PC-3 (cell line): ENCODE data around the gene ESYT1. TPM values are rescaled to one million over a fixed set of nuclear protein-coding genes. Genes with fewer than 3 reads are reported as not detected.

Experiments used
- ATAC-seq: fragments of 200-7000 bp; cut with Tn5 transposase; 2 replicates; pipeline ENCODE4 v1.9.1; 2020; ENCODE audit warnings: mild to moderate bottlenecking, moderate library complexity
- BruUV-seq: library from RNA; stranded (reverse); fragments of 400-500 nt; replicated peaks from 2 replicates; lab custom pipeline; 2021; lab: Mats Ljungman, UMichigan
- CTCF ChIA-PET: fragments of 300-600 bp; sonication (Branson Sonifier 250); formaldehyde crosslinking; loops from one replicate; lab custom pipeline; 2022; ENCODE audit warnings: antibody characterized with exemption; lab: Charles Lee
- POLR2A ChIA-PET: fragments of 300-600 bp; sonication (Branson Sonifier 250); formaldehyde crosslinking; loops from one replicate; lab custom pipeline; 2022; ENCODE audit warnings: antibody characterized with exemption; ENCODE audit not compliant: unreplicated experiment; lab: Charles Lee
- DNase-seq: peaks from one replicate; pipeline ENCODE4 v3.0.0-alpha.2; 2015
- H2AFZ ChIP-seq: fragments of 300-600 bp; sonication (generic); 2 replicates; pipeline ENCODE4 v1.6.0; 2016; ENCODE audit warnings: antibody characterized with exemption, low read length
- H3F3A ChIP-seq: fragments of 300-600 bp; sonication (generic); one replicate; pipeline ENCODE4 v1.6.0; 2017; ENCODE audit warnings: antibody characterized with exemption, low read length, control low read depth, mild to moderate bottlenecking; ENCODE audit not compliant: unreplicated experiment
- H3K27ac ChIP-seq: fragments of 300-600 bp; sonication (generic); 2 replicates; pipeline ENCODE4 v1.5.1; 2016; ENCODE audit warnings: mild to moderate bottlenecking, low read length
- H3K27me3 ChIP-seq: fragments of 300-600 bp; sonication (generic); 2 replicates; pipeline ENCODE4 v1.6.1; 2016; ENCODE audit warnings: low read length, mixed read lengths
- H3K36me3 ChIP-seq: fragments of 300-600 bp; sonication (generic); 2 replicates; pipeline ENCODE4 v1.6.1; 2016; ENCODE audit warnings: low read depth, mixed run types, low read length, mixed read lengths
- H3K4me1 ChIP-seq: fragments of 300-600 bp; sonication (generic); 2 replicates; pipeline ENCODE4 v1.5.1; 2016; ENCODE audit warnings: low read length; ENCODE audit not compliant: insufficient read depth
- H3K4me2 ChIP-seq: fragments of 300-600 bp; sonication (generic); 2 replicates; pipeline ENCODE4 v1.6.0; 2016; ENCODE audit warnings: low read length
- H3K4me3 ChIP-seq: fragments of 300-600 bp; sonication (generic); 2 replicates; pipeline ENCODE4 v1.5.1; 2016; ENCODE audit warnings: mild to moderate bottlenecking, low read length, mixed read lengths
- H3K79me2 ChIP-seq: fragments of 300-600 bp; sonication (generic); 2 replicates; pipeline ENCODE4 v1.6.1; 2017; ENCODE audit warnings: low read length, mixed read lengths
- H3K9ac ChIP-seq: fragments of 300-600 bp; sonication (generic); 2 replicates; pipeline ENCODE4 v1.6.0; 2016; ENCODE audit warnings: mild to moderate bottlenecking, low read length
- H3K9me2 ChIP-seq: fragments of 300-600 bp; sonication (generic); replicated peaks from 2 replicates; pipeline ENCODE4 v1.6.1; 2016; ENCODE audit warnings: mixed run types, low read length, mixed read lengths
- H3K9me3 ChIP-seq: fragments of 300-600 bp; sonication (generic); 2 replicates; pipeline ENCODE4 v1.6.1; 2016; ENCODE audit warnings: low read length, mixed read lengths
- H4K20me1 ChIP-seq: fragments of 300-600 bp; sonication (generic); 2 replicates; pipeline ENCODE4 v1.6.1; 2016; ENCODE audit warnings: low read length, mixed read lengths
- CTCF ChIP-seq: fragments of 300-600 bp; sonication (generic); conservative IDR thresholded peaks from 2 replicates; pipeline ENCODE4 v1.5.1; 2017; ENCODE audit warnings: antibody characterized with exemption, low read depth, mild to moderate bottlenecking, low read length
- EZH2 ChIP-seq: fragments of 300-600 bp; sonication (generic); IDR thresholded peaks from one replicate; pipeline ENCODE4 v1.6.1; 2017; ENCODE audit warnings: antibody characterized with exemption, mild to moderate bottlenecking, low read length; ENCODE audit not compliant: unreplicated experiment
- EZH2phosphoT487 ChIP-seq: fragments of 300-600 bp; sonication (generic); IDR thresholded peaks from 2 replicates; pipeline ENCODE4 v1.6.1; 2018; ENCODE audit warnings: mild to moderate bottlenecking, antibody characterized with exemption, low read length, borderline replicate concordance
- intact Hi-C: fragments of 100-400 bp; cut with micrococcal nuclease; formaldehyde crosslinking; loops from 2 replicates; pipeline ENCODE4 v1.9.0; 2023
- total RNA-seq: library from RNA; depleted of rRNA; stranded (reverse); fragments of >200 nt; gene quantifications from 2 replicates; pipeline ENCODE4 v1.2.3, GENCODE V29; 2014

ESYT1 gene
- total RNA-seq, 1 experiment from 2014 or later, result 120 TPM

GRCh38 chr12:56121204-56121870, 6.7 kb upstream of the ESYT1 start:
- H3K9me3 ChIP-seq, result no peaks in the 10 kb centered on the region
- H3K4me1 ChIP-seq, result peaks cover 28% of the 10 kb centered on the region
- no peak overlapping the region for H3K4me3 ChIP-seq
- ChIA-PET CTCF (no interaction called here), POLR2A (no interaction called here)
- H3K36me3 ChIP-seq, result peaks cover 4% of the 10 kb centered on the region
- H3K27me3 ChIP-seq, result no peaks in the 10 kb centered on the region
- intact Hi-C loops, result no loop called here
- no TSS peak for BruUV-seq
- no peak for TF ChIP-seq EZH2
- TF ChIP-seq EZH2phosphoT487, result no peak
- TF ChIP-seq CTCF, result no peak
- H3K79me2 ChIP-seq, result peaks cover 32% of the 10 kb centered on the region
- H3K9ac ChIP-seq, result no peak overlapping the region
- DNase-seq, result no peak
- H3K9me2 ChIP-seq, result no peaks in the 10 kb centered on the region
- H3F3A ChIP-seq, result peaks cover 8% of the 10 kb centered on the region
- H3K4me2 ChIP-seq, result no peak overlapping the region
- ATAC-seq, result no peak
- H3K27ac ChIP-seq, result no peak overlapping the region
- H4K20me1 ChIP-seq, result no peaks in the 10 kb centered on the region
- H2AFZ ChIP-seq, result no peak overlapping the region

GRCh38 chr12:56122637-56123036, 5.4 kb upstream of the ESYT1 start:
- H3K27ac ChIP-seq, result no peak overlapping the region
- H3K36me3 ChIP-seq, result no peaks in the 10 kb centered on the region; the same call in 1 of the 2 replicates
- POLR2A ChIA-PET, result no interaction called here
- DNase-seq (no peak), ATAC-seq (no peak)
- H2AFZ ChIP-seq, result no peak overlapping the region
- H4K20me1 ChIP-seq, result no peaks in the 10 kb centered on the region
- peaks cover 41% of the 10 kb centered on the region for H3K4me1 ChIP-seq
- BruUV-seq, result no TSS peak
- H3K4me3 ChIP-seq, result no peak overlapping the region
- CTCF ChIA-PET, result interaction anchor here (0.5 kb wide), 1 partner anchor 68 kb away, joined by 4 read pairs; no protein-coding TSS in a partner anchor
- H3K9me3 ChIP-seq, result no peaks in the 10 kb centered on the region
- no peaks in the 10 kb centered on the region for H3K9me2 ChIP-seq
- H3F3A ChIP-seq, result no peaks in the 10 kb centered on the region
- H3K4me2 ChIP-seq, result no peak overlapping the region
- H3K9ac ChIP-seq, result no peak overlapping the region
- intact Hi-C loops, result no loop called here
- H3K27me3 ChIP-seq, result no peaks in the 10 kb centered on the region
- no peak for TF ChIP-seq EZH2phosphoT487
- no peak for TF ChIP-seq EZH2
- no peak for TF ChIP-seq CTCF
- peaks cover 22% of the 10 kb centered on the region for H3K79me2 ChIP-seq

- Histone ChIP-seq H3K9me3 (no peaks in the 10 kb centered on the region), H3K36me3 (no peaks in the 10 kb centered on the region; the same call in 1 of the 2 replicates), H3K4me3 (no peak overlapping the region), H3K27ac (no peak overlapping the region), H3K4me2 (no peak overlapping the region), H3K9ac (no peak overlapping the region), H3K79me2 (peaks cover 24% of the 10 kb centered on the region), H3K9me2 (no peaks in the 10 kb centered on the region), H2AFZ (no peak overlapping the region), H3K4me1 (peaks cover 36% of the 10 kb centered on the region), H3F3A (no peaks in the 10 kb centered on the region), H4K20me1 (no peaks in the 10 kb centered on the region), H3K27me3 (no peaks in the 10 kb centered on the region)
- no peak for DNase-seq
- CTCF ChIA-PET, result no interaction called here
- intact Hi-C loops, result no loop called here
- no TSS peak for BruUV-seq
- POLR2A ChIA-PET, result no interaction called here
- ATAC-seq, result no peak
- TF ChIP-seq EZH2, result no peak
- TF ChIP-seq EZH2phosphoT487, result no peak
- no peak for TF ChIP-seq CTCF
Measured at GRCh38 chr12:56124133-56124532, 3.9 kb upstream of the ESYT1 start.
